OCI-LY1 (cell line): ENCODE measurements around the gene SLC38A2.

Source experiments
- H2AFZ ChIP-seq: fragments of 200-600 bp; sonication (generic), shearing (Covaris generic); 2 replicates; pipeline ENCODE4 v1.6.0; 2014; ENCODE audit warnings: antibody characterized with exemption, mild to moderate bottlenecking, low read length
- H3F3A ChIP-seq: fragments of 200-600 bp; sonication (generic), shearing (Covaris generic); 2 replicates; pipeline ENCODE4 v1.6.0; 2014; ENCODE audit warnings: mild to moderate bottlenecking, antibody characterized with exemption, low read length, moderate library complexity; ENCODE audit not compliant: insufficient read depth
- H3K27ac ChIP-seq: fragments of 200-600 bp; sonication (generic); 2 replicates; pipeline ENCODE4 v1.5.1; 2014; ENCODE audit warnings: low read length, mixed run types, mild to moderate bottlenecking, low read depth; ENCODE audit not compliant: poor library complexity, severe bottlenecking
- H3K27me3 ChIP-seq: fragments of 200-600 bp; sonication (generic); 2 replicates; pipeline ENCODE4 v1.6.0; 2014; ENCODE audit warnings: antibody characterized with exemption, mild to moderate bottlenecking, low read length, moderate library complexity; ENCODE audit not compliant: insufficient read depth
- H3K36me3 ChIP-seq: fragments of 200-600 bp; sonication (generic); 2 replicates; pipeline ENCODE4 v1.6.1; 2014; ENCODE audit warnings: mild to moderate bottlenecking, antibody characterized with exemption, low read length, moderate library complexity, mixed read lengths; ENCODE audit not compliant: insufficient read depth
- H3K4me1 ChIP-seq: fragments of 200-600 bp; sonication (generic); 2 replicates; pipeline ENCODE4 v1.5.1; 2014; ENCODE audit warnings: mild to moderate bottlenecking, low read length, moderate library complexity; ENCODE audit not compliant: insufficient read depth, severe bottlenecking
- H3K4me2 ChIP-seq: fragments of 200-600 bp; sonication (generic), shearing (Covaris generic); 2 replicates; pipeline ENCODE4 v1.6.1; 2014; ENCODE audit warnings: low read length
- H3K4me3 ChIP-seq: fragments of 200-600 bp; sonication (generic); 2 replicates; pipeline ENCODE4 v1.5.1; 2014; ENCODE audit warnings: low read length, low read depth, mild to moderate bottlenecking, mixed read lengths; ENCODE audit not compliant: poor library complexity, severe bottlenecking
- H3K79me2 ChIP-seq: fragments of 200-600 bp; shearing (Covaris generic); 2 replicates; pipeline ENCODE4 v1.6.1; 2016; ENCODE audit warnings: mixed run types, low read length, mixed read lengths; ENCODE audit not compliant: insufficient read depth
- H3K9ac ChIP-seq: fragments of 200-600 bp; sonication (generic), shearing (Covaris generic); 2 replicates; pipeline ENCODE4 v1.6.1; 2014; ENCODE audit warnings: mild to moderate bottlenecking, low read length, mixed read lengths
- H3K9me2 ChIP-seq: fragments of 200-600 bp; sonication (generic), shearing (Covaris generic); 2 replicates; pipeline ENCODE4 v1.6.1; 2014; ENCODE audit warnings: low read depth, mild to moderate bottlenecking, low read length, mixed read lengths
- H3K9me3 ChIP-seq: fragments of 200-600 bp; shearing (Covaris generic); 2 replicates; pipeline ENCODE4 v1.6.1; 2014; ENCODE audit warnings: low read length, mixed read lengths
- H4K20me1 ChIP-seq: fragments of 200-600 bp; sonication (generic), shearing (Covaris generic); 2 replicates; pipeline ENCODE4 v1.6.0; 2016; ENCODE audit warnings: mild to moderate bottlenecking, low read length; ENCODE audit not compliant: insufficient read depth
- EZH2 ChIP-seq: fragments of 200-600 bp; sonication (generic), shearing (Covaris generic); IDR thresholded peaks from 2 replicates; pipeline ENCODE4 v1.8.0; 2017; ENCODE audit warnings: borderline replicate concordance, mixed run types, mild to moderate bottlenecking, antibody characterized with exemption, low read length, moderate library complexity, mixed read lengths
- TF ChIP-seq, protein P1 (sequence below): fragments of 200-600 bp; sonication (generic), shearing (Covaris generic); IDR thresholded peaks from 2 replicates; pipeline ENCODE4 v1.5.1; 2017; ENCODE audit warnings: mild to moderate bottlenecking, antibody characterized with exemption, low read length, moderate library complexity, mixed read lengths

The SLC38A2 gene

DNA sequence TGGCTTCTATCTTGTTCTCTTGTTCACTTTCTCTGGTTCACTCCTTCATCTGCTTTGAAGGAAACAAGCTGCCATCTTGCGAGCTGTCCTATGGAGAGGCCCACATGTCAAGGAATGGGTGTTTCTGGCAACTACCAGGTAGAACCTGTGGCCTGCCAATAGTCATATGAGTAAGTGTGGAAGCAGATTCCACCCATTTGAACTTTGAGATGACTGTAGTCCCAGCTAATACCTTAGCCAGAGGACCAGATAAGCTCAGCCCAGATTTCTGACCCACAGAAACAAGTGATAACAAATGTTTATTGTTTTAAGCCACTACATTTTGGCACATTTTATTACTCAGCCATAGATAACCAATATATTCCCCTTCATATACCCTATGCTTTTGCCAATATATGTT, 4.0 kb upstream of the SLC38A2 start:
- Histone ChIP-seq H3K9me3 (no peaks in the 10 kb centered on the region), H3K27me3 (no peaks in the 10 kb centered on the region; the same call in 1 of the 2 replicates), H3F3A (no peaks in the 10 kb centered on the region), H3K9me2 (no peaks in the 10 kb centered on the region), H2AFZ (no peak overlapping the region), H3K9ac (no peak overlapping the region), H3K4me3 (no peak overlapping the region), H3K36me3 (peaks cover 3% of the 10 kb centered on the region; the same call in 1 of the 2 replicates), H4K20me1 (no peaks in the 10 kb centered on the region), H3K4me2 (no peak overlapping the region), H3K4me1 (peaks cover 13% of the 10 kb centered on the region), H3K27ac (no peak overlapping the region), H3K79me2 (peaks cover 9% of the 10 kb centered on the region; the same call in 1 of the 2 replicates)
- TF ChIP-seq, protein P1, sequence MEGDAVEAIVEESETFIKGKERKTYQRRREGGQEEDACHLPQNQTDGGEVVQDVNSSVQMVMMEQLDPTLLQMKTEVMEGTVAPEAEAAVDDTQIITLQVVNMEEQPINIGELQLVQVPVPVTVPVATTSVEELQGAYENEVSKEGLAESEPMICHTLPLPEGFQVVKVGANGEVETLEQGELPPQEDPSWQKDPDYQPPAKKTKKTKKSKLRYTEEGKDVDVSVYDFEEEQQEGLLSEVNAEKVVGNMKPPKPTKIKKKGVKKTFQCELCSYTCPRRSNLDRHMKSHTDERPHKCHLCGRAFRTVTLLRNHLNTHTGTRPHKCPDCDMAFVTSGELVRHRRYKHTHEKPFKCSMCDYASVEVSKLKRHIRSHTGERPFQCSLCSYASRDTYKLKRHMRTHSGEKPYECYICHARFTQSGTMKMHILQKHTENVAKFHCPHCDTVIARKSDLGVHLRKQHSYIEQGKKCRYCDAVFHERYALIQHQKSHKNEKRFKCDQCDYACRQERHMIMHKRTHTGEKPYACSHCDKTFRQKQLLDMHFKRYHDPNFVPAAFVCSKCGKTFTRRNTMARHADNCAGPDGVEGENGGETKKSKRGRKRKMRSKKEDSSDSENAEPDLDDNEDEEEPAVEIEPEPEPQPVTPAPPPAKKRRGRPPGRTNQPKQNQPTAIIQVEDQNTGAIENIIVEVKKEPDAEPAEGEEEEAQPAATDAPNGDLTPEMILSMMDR = no peak
- no peak for TF ChIP-seq EZH2

DNA sequence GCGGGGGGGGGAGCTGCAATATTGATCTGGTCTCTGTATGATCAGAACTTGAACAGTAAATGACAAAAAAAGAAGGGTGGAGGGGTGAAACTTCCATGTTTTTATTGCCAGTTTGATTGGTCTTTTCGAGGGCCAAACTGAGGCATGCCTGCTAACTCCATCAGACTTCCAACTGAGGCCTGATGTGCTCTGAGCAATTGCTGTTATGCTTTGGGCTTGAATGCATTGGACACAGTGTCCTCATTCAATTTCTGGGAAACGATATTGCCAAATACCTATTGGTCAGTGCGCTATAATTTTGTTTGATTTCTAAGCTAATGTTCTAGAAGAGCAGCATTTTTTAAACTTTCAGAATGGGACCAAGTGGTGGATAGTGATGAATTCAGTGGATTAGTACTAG, 2.1 kb upstream of the SLC38A2 start:
- Histone ChIP-seq H3K9me2 (no peaks in the 10 kb centered on the region), H2AFZ (no peak overlapping the region), H3K9ac (no peak overlapping the region), H4K20me1 (no peaks in the 10 kb centered on the region), H3K36me3 (peaks cover 19% of the 10 kb centered on the region), H3K4me1 (peaks cover 28% of the 10 kb centered on the region), H3K9me3 (no peaks in the 10 kb centered on the region), H3F3A (no peaks in the 10 kb centered on the region), H3K27ac (no peak overlapping the region), H3K4me2 (no peak overlapping the region), H3K27me3 (no peaks in the 10 kb centered on the region; the same call in 1 of the 2 replicates), H3K4me3 (no peak overlapping the region), H3K79me2 (peaks cover 24% of the 10 kb centered on the region; the same call in 1 of the 2 replicates)
- no peak for TF ChIP-seq EZH2
- TF ChIP-seq, protein P1 = no peak

GRCh38 chr12:46374310-46374709, 1.7 kb upstream of the SLC38A2 start:
- Histone ChIP-seq H3K9me3 (no peaks in the 10 kb centered on the region), H3K9me2 (no peaks in the 10 kb centered on the region), H2AFZ (no peak overlapping the region), H3K4me2 (no peak overlapping the region), H3K27me3 (no peaks in the 10 kb centered on the region; the same call in 1 of the 2 replicates), H3K36me3 (peaks cover 23% of the 10 kb centered on the region), H3F3A (no peaks in the 10 kb centered on the region), H3K79me2 (peaks cover 26% of the 10 kb centered on the region; the same call in 1 of the 2 replicates), H3K4me3 (no peak overlapping the region), H3K4me1 (peaks cover 32% of the 10 kb centered on the region), H3K9ac (no peak overlapping the region), H4K20me1 (no peaks in the 10 kb centered on the region), H3K27ac (no peak overlapping the region)
- TF ChIP-seq EZH2 = no peak
- TF ChIP-seq, protein P1 = no peak
